HEK293 (cell line): ENCODE measurements around the gene CSF2.

Experiments used
- CTCF ChIA-PET: fragments of 350-600 bp; formaldehyde crosslinking; extraction: SDS; loops from one replicate; lab custom pipeline; 2021; ENCODE audit warnings: antibody characterized with exemption; lab: Yijun Ruan, JAX
- POLR2A ChIA-PET: fragments of 300-600 bp; formaldehyde crosslinking; extraction: SDS; loops from one replicate; lab custom pipeline; 2020; ENCODE audit warnings: antibody characterized with exemption, inconsistent platforms; lab: Yijun Ruan, JAX
- H3K27ac ChIP-seq: fragments of 200-500 bp; sonication (Bioruptor generic); 2 replicates; pipeline ENCODE4 v1.5.1; 2014; ENCODE audit warnings: low read depth, low read length, control low read depth, inconsistent platforms; ENCODE audit errors: extremely low read depth
- H3K36me3 ChIP-seq, 2 experiments: fragments of 200-500 bp in 1 of 2; sonication (Bioruptor generic) in 1 of 2; 1 replicate in 1 of 2; 2 replicates in 1 of 2; pipeline ENCODE4 v1.5.1; 2014 to 2017; ENCODE audit warnings: inconsistent platforms in 2 of 2, low read length in 2 of 2; ENCODE audit not compliant: control insufficient read depth in 2 of 2, insufficient read depth in 1 of 2
- H3K4me1 ChIP-seq: fragments of 200-500 bp; sonication (Bioruptor generic); 2 replicates; pipeline ENCODE4 v1.5.1; 2014; ENCODE audit warnings: mild to moderate bottlenecking, low read length, inconsistent platforms; ENCODE audit not compliant: control insufficient read depth, insufficient read depth
- H3K4me3 ChIP-seq: 2 replicates; pipeline ENCODE4 v1.5.1; 2011; ENCODE audit warnings: low read depth, mild to moderate bottlenecking, control low read depth, low read length, moderate library complexity
- H3K9me3 ChIP-seq: fragments of 200-500 bp; sonication (Bioruptor generic); 2 replicates; pipeline ENCODE4 v1.5.1; 2014; ENCODE audit warnings: low read depth, low read length, inconsistent platforms; ENCODE audit not compliant: control insufficient read depth, insufficient read depth
- KLF8 ChIP-seq: fragments of 450-650 bp; formaldehyde crosslinking; IDR thresholded peaks from 2 replicates; pipeline ENCODE4 v1.5.1; 2016; ENCODE audit warnings: missing biosample characterization, missing genetic modification characterization
- SALL2 ChIP-seq: fragments of 450-650 bp; formaldehyde crosslinking; IDR thresholded peaks from 2 replicates; pipeline ENCODE4 v1.5.0; 2017; ENCODE audit warnings: missing biosample characterization, mild to moderate bottlenecking, missing genetic modification characterization, borderline replicate concordance
- SCRT1 ChIP-seq: fragments of 450-650 bp; formaldehyde crosslinking; IDR thresholded peaks from 2 replicates; pipeline ENCODE4 v1.5.1; 2016; ENCODE audit warnings: missing biosample characterization, missing genetic modification characterization, borderline replicate concordance
- ZBTB11 ChIP-seq: fragments of 450-650 bp; formaldehyde crosslinking; conservative IDR thresholded peaks from 2 replicates; pipeline ENCODE4 v1.5.1; 2016; ENCODE audit warnings: low read depth, missing biosample characterization, missing genetic modification characterization
- ZBTB48 ChIP-seq: fragments of 450-650 bp; formaldehyde crosslinking; IDR thresholded peaks from 2 replicates; pipeline ENCODE4 v1.5.1; 2016; ENCODE audit warnings: missing biosample characterization, missing genetic modification characterization
- ZFP41 ChIP-seq: fragments of 450-650 bp; formaldehyde crosslinking; IDR thresholded peaks from 2 replicates; pipeline ENCODE4 v1.5.1; 2016; ENCODE audit warnings: missing biosample characterization, missing genetic modification characterization, borderline replicate concordance
- ZIC2 ChIP-seq: fragments of 450-650 bp; formaldehyde crosslinking; IDR thresholded peaks from 2 replicates; pipeline ENCODE4 v1.5.1; 2016; ENCODE audit warnings: missing biosample characterization, missing genetic modification characterization
- ZNF10 ChIP-seq: fragments of 450-650 bp; formaldehyde crosslinking; IDR thresholded peaks from 2 replicates; pipeline ENCODE4 v1.5.1; 2017; ENCODE audit warnings: missing biosample characterization, missing genetic modification characterization
- ZNF157 ChIP-seq: fragments of 450-650 bp; formaldehyde crosslinking; IDR thresholded peaks from 2 replicates; pipeline ENCODE4 v1.5.1; 2016; ENCODE audit warnings: missing biosample characterization, missing genetic modification characterization
- ZNF202 ChIP-seq: fragments of 450-650 bp; formaldehyde crosslinking; IDR thresholded peaks from 2 replicates; pipeline ENCODE4 v1.5.1; 2016; ENCODE audit warnings: missing biosample characterization, missing genetic modification characterization, borderline replicate concordance
- ZNF24 ChIP-seq: fragments of 450-650 bp; formaldehyde crosslinking; IDR thresholded peaks from 2 replicates; pipeline ENCODE4 v1.5.1; 2016; ENCODE audit warnings: missing biosample characterization, missing genetic modification characterization
- ZNF350 ChIP-seq: fragments of 450-650 bp; formaldehyde crosslinking; IDR thresholded peaks from 2 replicates; pipeline ENCODE4 v1.5.0; 2017; ENCODE audit warnings: missing biosample characterization, mild to moderate bottlenecking, missing genetic modification characterization
- ZNF37A ChIP-seq: fragments of 450-650 bp; IDR thresholded peaks from 2 replicates; pipeline ENCODE4 v1.5.1; 2018; ENCODE audit warnings: missing biosample characterization, missing genetic modification characterization
- ZNF404 ChIP-seq: fragments of 450-650 bp; formaldehyde crosslinking; IDR thresholded peaks from 2 replicates; pipeline ENCODE4 v1.5.1; 2017; ENCODE audit warnings: missing biosample characterization, missing genetic modification characterization
- ZNF48 ChIP-seq: fragments of 450-650 bp; formaldehyde crosslinking; IDR thresholded peaks from 2 replicates; pipeline ENCODE4 v1.5.1; 2016; ENCODE audit warnings: missing biosample characterization, missing genetic modification characterization
- ZNF555 ChIP-seq: fragments of 450-650 bp; formaldehyde crosslinking; conservative IDR thresholded peaks from 2 replicates; pipeline ENCODE4 v1.5.1; 2017; ENCODE audit warnings: missing biosample characterization, mild to moderate bottlenecking, missing genetic modification characterization, inconsistent platforms
- ZNF558 ChIP-seq: fragments of 450-650 bp; formaldehyde crosslinking; IDR thresholded peaks from 2 replicates; pipeline ENCODE4 v1.5.1; 2016; ENCODE audit warnings: missing biosample characterization, missing genetic modification characterization
- ZNF561 ChIP-seq: fragments of 450-650 bp; IDR thresholded peaks from 2 replicates; pipeline ENCODE4 v1.5.1; 2018; ENCODE audit warnings: missing biosample characterization, missing genetic modification characterization, borderline replicate concordance
- ZNF626 ChIP-seq: fragments of 450-650 bp; sonication (Bioruptor Pico); formaldehyde crosslinking; IDR thresholded peaks from 2 replicates; pipeline ENCODE4 v1.5.1; 2018; ENCODE audit warnings: missing biosample characterization, missing genetic modification characterization, inconsistent platforms
- ZNF704 ChIP-seq: fragments of 450-650 bp; formaldehyde crosslinking; IDR thresholded peaks from 2 replicates; pipeline ENCODE4 v1.5.1; 2016; ENCODE audit warnings: missing biosample characterization, missing genetic modification characterization
- ZNF707 ChIP-seq: fragments of 450-650 bp; formaldehyde crosslinking; IDR thresholded peaks from 2 replicates; pipeline ENCODE4 v1.5.1; 2016; ENCODE audit warnings: missing biosample characterization, missing genetic modification characterization
- ZNF76 ChIP-seq: fragments of 450-650 bp; formaldehyde crosslinking; IDR thresholded peaks from 2 replicates; pipeline ENCODE4; 2016; ENCODE audit warnings: low read depth, missing biosample characterization, missing genetic modification characterization, borderline replicate concordance
- ZNF777 ChIP-seq: fragments of 450-650 bp; formaldehyde crosslinking; IDR thresholded peaks from 2 replicates; pipeline ENCODE4 v1.5.1; 2017; ENCODE audit warnings: missing biosample characterization, missing genetic modification characterization, borderline replicate concordance
- ZNF843 ChIP-seq: fragments of 450-650 bp; formaldehyde crosslinking; IDR thresholded peaks from 2 replicates; pipeline ENCODE4 v1.5.1; 2016; ENCODE audit warnings: missing biosample characterization, missing genetic modification characterization
- TF ChIP-seq, protein P1 (sequence below): fragments of 450-650 bp; formaldehyde crosslinking; IDR thresholded peaks from 2 replicates; pipeline ENCODE4 v1.5.1; 2016; ENCODE audit warnings: missing biosample characterization, missing genetic modification characterization

CSF2 gene

GRCh38 chr5:132058646-132059042 is 14.9 kb upstream of the CSF2 start:
- no peak overlapping the region for H3K27ac ChIP-seq
- CTCF ChIA-PET = interaction anchor here (0.8 to 1.3 kb wide), 3 partner anchors 51 to 635 kb away, joined by 3 read pairs; no protein-coding TSS in a partner anchor

GRCh38 chr5:132059043-132059695 is 14.4 kb upstream of the CSF2 start:
- ChIA-PET POLR2A (no interaction called here), CTCF (interaction anchor here (0.8 to 1.3 kb wide), 3 partner anchors 51 to 636 kb away, joined by 3 read pairs; no protein-coding TSS in a partner anchor)
- H3K27ac ChIP-seq = no peak overlapping the region

More at GRCh38 chr5:132058646-132059042, 14.9 kb upstream of the CSF2 start:
- Histone ChIP-seq H3K4me1 (no peaks in the 10 kb centered on the region), H3K4me3 (no peak overlapping the region), H3K9me3 (no peaks in the 10 kb centered on the region), H3K36me3 (no peaks in the 10 kb centered on the region)
- TF ChIP-seq SCRT1 (tag by site-specific recombination) (no peak), KLF8 (tag by site-specific recombination) (no peak), ZNF76 (tag by site-specific recombination) (no peak), ZNF707 (tag by site-specific recombination) (no peak), SALL2 (no peak), ZNF24 (tag by site-specific recombination) (no peak), ZNF843 (tag by site-specific recombination) (no peak), ZNF37A (tag by site-specific recombination) (no peak), ZNF202 (no peak)
- TF ChIP-seq, protein P1, sequence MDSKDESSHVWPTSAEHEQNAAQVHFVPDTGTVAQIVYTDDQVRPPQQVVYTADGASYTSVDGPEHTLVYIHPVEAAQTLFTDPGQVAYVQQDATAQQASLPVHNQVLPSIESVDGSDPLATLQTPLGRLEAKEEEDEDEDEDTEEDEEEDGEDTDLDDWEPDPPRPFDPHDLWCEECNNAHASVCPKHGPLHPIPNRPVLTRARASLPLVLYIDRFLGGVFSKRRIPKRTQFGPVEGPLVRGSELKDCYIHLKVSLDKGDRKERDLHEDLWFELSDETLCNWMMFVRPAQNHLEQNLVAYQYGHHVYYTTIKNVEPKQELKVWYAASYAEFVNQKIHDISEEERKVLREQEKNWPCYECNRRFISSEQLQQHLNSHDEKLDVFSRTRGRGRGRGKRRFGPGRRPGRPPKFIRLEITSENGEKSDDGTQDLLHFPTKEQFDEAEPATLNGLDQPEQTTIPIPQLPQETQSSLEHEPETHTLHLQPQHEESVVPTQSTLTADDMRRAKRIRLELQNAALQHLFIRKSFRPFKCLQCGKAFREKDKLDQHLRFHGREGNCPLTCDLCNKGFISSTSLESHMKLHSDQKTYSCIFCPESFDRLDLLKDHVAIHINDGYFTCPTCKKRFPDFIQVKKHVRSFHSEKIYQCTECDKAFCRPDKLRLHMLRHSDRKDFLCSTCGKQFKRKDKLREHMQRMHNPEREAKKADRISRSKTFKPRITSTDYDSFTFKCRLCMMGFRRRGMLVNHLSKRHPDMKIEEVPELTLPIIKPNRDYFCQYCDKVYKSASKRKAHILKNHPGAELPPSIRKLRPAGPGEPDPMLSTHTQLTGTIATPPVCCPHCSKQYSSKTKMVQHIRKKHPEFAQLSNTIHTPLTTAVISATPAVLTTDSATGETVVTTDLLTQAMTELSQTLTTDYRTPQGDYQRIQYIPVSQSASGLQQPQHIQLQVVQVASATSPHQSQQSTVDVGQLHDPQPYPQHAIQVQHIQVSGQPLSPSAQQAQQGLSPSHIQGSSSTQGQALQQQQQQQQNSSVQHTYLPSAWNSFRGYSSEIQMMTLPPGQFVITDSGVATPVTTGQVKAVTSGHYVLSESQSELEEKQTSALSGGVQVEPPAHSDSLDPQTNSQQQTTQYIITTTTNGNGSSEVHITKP (tag by site-specific recombination) = no peak
- POLR2A ChIA-PET = no interaction called here

More at GRCh38 chr5:132059043-132059695, 14.4 kb upstream of the CSF2 start:
- no peaks in the 10 kb centered on the region for H3K36me3 ChIP-seq
- H3K4me1 ChIP-seq = no peaks in the 10 kb centered on the region
- H3K9me3 ChIP-seq = no peaks in the 10 kb centered on the region
- TF ChIP-seq ZNF777 (tag by site-specific recombination) = no peak
- TF ChIP-seq ZNF202 = no peak
- TF ChIP-seq ZNF704 = no peak
- TF ChIP-seq ZBTB48 (tag by site-specific recombination) = no peak
- no peak for TF ChIP-seq ZBTB11
- no peak for TF ChIP-seq ZIC2 (tag by site-specific recombination)
- no peak for TF ChIP-seq ZNF558 (tag by site-specific recombination)
- TF ChIP-seq ZNF350 (tag by site-specific recombination) = no peak
- no peak for TF ChIP-seq ZFP41 (tag by site-specific recombination)
- TF ChIP-seq ZNF561 = no peak
- no peak for TF ChIP-seq ZNF10 (tag by site-specific recombination)
- TF ChIP-seq ZNF555 (tag by site-specific recombination) = no peak
- TF ChIP-seq ZNF48 (tag by site-specific recombination) = no peak
- no peak for TF ChIP-seq ZNF404 (tag by site-specific recombination)
- TF ChIP-seq ZNF626 (tag by site-specific recombination) = no peak
- TF ChIP-seq ZNF157 (tag by site-specific recombination) = no peak
- TF ChIP-seq, all 188 proteins: peak for 0
- no peak overlapping the region for H3K4me3 ChIP-seq
